ENCODE measurements around the gene TWNK. TPM values are rescaled to one million over a fixed set of nuclear protein-coding genes. Genes with fewer than 3 reads are reported as not detected.

The TWNK gene
- total RNA-seq, 2 donors from 2014 or later, result 11.2 to 15.1 TPM

DNA sequence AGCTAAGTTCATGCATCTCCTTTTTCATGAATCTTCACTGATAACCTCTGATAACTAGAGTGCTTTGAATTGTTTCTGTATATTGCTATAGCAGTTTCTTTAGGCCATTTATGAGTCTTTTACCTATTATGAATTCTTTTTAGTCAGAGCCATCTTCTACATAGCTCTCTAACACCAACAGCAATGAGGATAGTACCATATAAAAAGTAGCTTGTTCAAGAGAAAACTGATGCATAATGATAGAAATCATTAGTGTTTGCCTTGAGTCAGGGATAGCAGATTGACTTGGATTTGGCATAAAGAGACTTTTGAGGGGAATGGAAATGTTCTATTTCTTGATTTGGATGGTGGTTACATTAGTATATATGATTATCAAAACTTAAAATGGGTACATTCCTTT lies 43.8 kb upstream of the TWNK start:
- no peak for DNase-seq
- H3K4me3 ChIP-seq (ENCODE audit: low read length), result no peak overlapping the region
- no peak overlapping the region for H3K27ac Mint-ChIP-seq
- no peak overlapping the region for H3K9ac ChIP-seq (ENCODE audit: extremely low read depth, low read length, poor library complexity, severe bottlenecking)
- no peak for TF ChIP-seq CTCF (conservative IDR thresholded peaks at IDR 0.05)
- no peaks in the 10 kb centered on the region for H3K4me1 ChIP-seq (ENCODE audit: control insufficient read depth, insufficient read depth, low read length)
- no peaks in the 10 kb centered on the region for H3K27me3 ChIP-seq (ENCODE audit: control insufficient read depth, insufficient read depth, low read length, poor library complexity, severe bottlenecking)
- no peak overlapping the region for H3K27ac ChIP-seq (ENCODE audit: low read depth, low read length)
- H3K27me3 Mint-ChIP-seq (ENCODE audit: insufficient read depth), result no peaks in the 10 kb centered on the region
- no peak overlapping the region for H3K4me3 Mint-ChIP-seq
- H3K4me1 Mint-ChIP-seq, result no peaks in the 10 kb centered on the region
- H3K9me3 Mint-ChIP-seq, result no peaks in the 10 kb centered on the region
- H3K36me3 ChIP-seq (ENCODE audit: control insufficient read depth, insufficient read depth, low read length), result peaks cover 85% of the 10 kb centered on the region
- no peaks in the 10 kb centered on the region for H3K9me3 ChIP-seq (ENCODE audit: control insufficient read depth, low read length)
- peaks cover 61% of the 10 kb centered on the region for H3K36me3 Mint-ChIP-seq (ENCODE audit: low read depth)

GRCh38 chr10:100945754-100946153 lies 41.6 kb upstream of the TWNK start:
- no peak overlapping the region for H3K4me3 Mint-ChIP-seq
- no peaks in the 10 kb centered on the region for H3K9me3 ChIP-seq (ENCODE audit: control insufficient read depth, low read length)
- no peak for TF ChIP-seq CTCF (conservative IDR thresholded peaks at IDR 0.05)
- H3K4me1 Mint-ChIP-seq, result no peaks in the 10 kb centered on the region
- H3K36me3 Mint-ChIP-seq (ENCODE audit: low read depth), result peaks cover 61% of the 10 kb centered on the region
- no peak overlapping the region for H3K4me3 ChIP-seq (ENCODE audit: low read length)
- DNase-seq, result no peak
- H3K27me3 ChIP-seq (ENCODE audit: control insufficient read depth, insufficient read depth, low read length, poor library complexity, severe bottlenecking), result no peaks in the 10 kb centered on the region
- no peak overlapping the region for H3K27ac ChIP-seq (ENCODE audit: low read depth, low read length)
- H3K9me3 Mint-ChIP-seq, result no peaks in the 10 kb centered on the region
- no peaks in the 10 kb centered on the region for H3K27me3 Mint-ChIP-seq (ENCODE audit: insufficient read depth)
- H3K9ac ChIP-seq (ENCODE audit: extremely low read depth, low read length, poor library complexity, severe bottlenecking), result no peak overlapping the region
- no peaks in the 10 kb centered on the region for H3K4me1 ChIP-seq (ENCODE audit: control insufficient read depth, insufficient read depth, low read length)
- peaks cover 90% of the 10 kb centered on the region for H3K36me3 ChIP-seq (ENCODE audit: control insufficient read depth, insufficient read depth, low read length)
- H3K27ac Mint-ChIP-seq, result no peak overlapping the region

DNA sequence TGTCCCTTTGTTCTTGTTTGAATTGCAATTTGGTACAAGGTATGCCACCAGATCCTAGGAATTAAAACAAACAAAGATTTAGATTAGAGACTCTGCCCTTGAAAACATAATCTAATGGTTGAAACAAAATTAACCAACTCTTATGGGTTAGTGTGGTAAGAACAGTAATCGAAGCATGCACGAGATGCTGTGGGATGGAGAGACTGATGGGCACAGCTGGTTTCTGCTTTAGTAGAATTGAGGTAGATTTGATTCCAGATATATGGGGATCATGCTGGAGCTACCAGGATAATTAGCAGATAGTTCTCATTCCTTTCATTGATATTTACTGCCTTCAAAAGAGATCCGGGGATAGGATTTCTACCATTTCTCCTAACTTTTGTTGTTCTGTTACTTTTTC lies 38.4 kb upstream of the TWNK start:
- Mint-ChIP-seq H3K27me3 (ENCODE audit: insufficient read depth) (no peaks in the 10 kb centered on the region), H3K4me1 (no peaks in the 10 kb centered on the region), H3K27ac (no peak overlapping the region), H3K36me3 (ENCODE audit: low read depth) (peaks cover 52% of the 10 kb centered on the region), H3K4me3 (no peak overlapping the region), H3K9me3 (no peaks in the 10 kb centered on the region)
- Histone ChIP-seq H3K36me3 (ENCODE audit: control insufficient read depth, insufficient read depth, low read length) (peaks cover 74% of the 10 kb centered on the region), H3K4me3 (ENCODE audit: low read length) (no peak overlapping the region), H3K27ac (ENCODE audit: low read depth, low read length) (no peak overlapping the region), H3K4me1 (ENCODE audit: control insufficient read depth, insufficient read depth, low read length) (no peaks in the 10 kb centered on the region), H3K9ac (ENCODE audit: extremely low read depth, low read length, poor library complexity, severe bottlenecking) (no peak overlapping the region), H3K27me3 (ENCODE audit: control insufficient read depth, insufficient read depth, low read length, poor library complexity, severe bottlenecking) (no peaks in the 10 kb centered on the region), H3K9me3 (ENCODE audit: control insufficient read depth, low read length) (no peaks in the 10 kb centered on the region)
- 91 to 100% methylated on average over 1 to 3 of the region's 3 CpGs for WGBS, 2 experiments (ENCODE audit: insufficient coverage in 1 of 2, insufficient read length in 1 of 2)
- no peak for DNase-seq
- TF ChIP-seq CTCF (conservative IDR thresholded peaks at IDR 0.05), result no peak

Measured in endodermal cell (in vitro differentiated cells).